ENCODE results near the gene FAP.
A peak's percentile ranks its signal among the peaks of the same experiment; 100 is the strongest.

The FAP gene

DNA sequence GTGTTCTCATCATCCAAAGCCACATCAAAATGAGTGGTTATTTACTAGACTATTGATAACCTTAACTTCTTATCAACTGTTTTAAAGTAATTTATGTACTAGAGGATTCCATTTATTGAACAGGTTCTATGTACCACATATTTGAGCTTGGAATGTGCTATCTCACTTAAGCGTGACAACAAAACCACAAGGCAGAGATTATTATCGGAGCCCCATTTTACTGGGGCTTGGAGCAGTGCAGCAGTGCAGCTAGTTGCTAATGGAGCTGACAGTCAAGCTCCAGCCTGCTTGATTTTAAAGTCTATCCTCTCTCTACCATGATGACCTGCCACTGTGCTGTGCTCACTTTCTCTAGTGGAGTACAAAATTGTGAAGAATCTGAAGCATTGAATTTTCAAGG, 115.8 kb downstream of the FAP start:
- no peaks in the 10 kb centered on the region for H3K36me3 ChIP-seq (ENCODE audit: control insufficient read depth, insufficient read depth, low read length)
- 100% methylated on average over 2 of the region's 2 CpGs for WGBS, 2 experiments (ENCODE audit: insufficient coverage in 2 of 2)
- H3K4me3 ChIP-seq (ENCODE audit: extremely low read depth, insufficient read depth, low read length, poor library complexity, severe bottlenecking), result no peak overlapping the region
- no peak overlapping the region for H3K27ac ChIP-seq (ENCODE audit: low read depth, low read length, severe bottlenecking)
- H3K9me3 ChIP-seq (ENCODE audit: control insufficient read depth, low read length), result no peaks in the 10 kb centered on the region
- peaks cover 7% of the 10 kb centered on the region for H3K4me1 ChIP-seq (ENCODE audit: control insufficient read depth, insufficient read depth, low read length, poor library complexity, severe bottlenecking)

- Histone ChIP-seq H3K4me1 (ENCODE audit: control insufficient read depth, insufficient read depth, low read length, poor library complexity, severe bottlenecking) (peaks cover 7% of the 10 kb centered on the region), H3K36me3 (ENCODE audit: control insufficient read depth, insufficient read depth, low read length) (no peaks in the 10 kb centered on the region), H3K9me3 (ENCODE audit: control insufficient read depth, low read length) (no peaks in the 10 kb centered on the region), H3K4me3 (ENCODE audit: extremely low read depth, insufficient read depth, low read length, poor library complexity, severe bottlenecking) (no peak overlapping the region), H3K27ac (ENCODE audit: low read depth, low read length, severe bottlenecking) (no peak overlapping the region)
- WGBS, 2 experiments (ENCODE audit: insufficient coverage in 2 of 2), result no CpG with 5 or more reads among the region's 2 CpGs
Measured at GRCh38 chr2:162126527-162126926, 116.7 kb downstream of the FAP start.

GRCh38 chr2:162126111-162126519, 117.1 kb downstream of the FAP start:
- no CpG with 5 or more reads among the region's 1 CpG for whole genome bisulfite sequencing, 2 experiments (ENCODE audit: insufficient coverage in 2 of 2)

DNA sequence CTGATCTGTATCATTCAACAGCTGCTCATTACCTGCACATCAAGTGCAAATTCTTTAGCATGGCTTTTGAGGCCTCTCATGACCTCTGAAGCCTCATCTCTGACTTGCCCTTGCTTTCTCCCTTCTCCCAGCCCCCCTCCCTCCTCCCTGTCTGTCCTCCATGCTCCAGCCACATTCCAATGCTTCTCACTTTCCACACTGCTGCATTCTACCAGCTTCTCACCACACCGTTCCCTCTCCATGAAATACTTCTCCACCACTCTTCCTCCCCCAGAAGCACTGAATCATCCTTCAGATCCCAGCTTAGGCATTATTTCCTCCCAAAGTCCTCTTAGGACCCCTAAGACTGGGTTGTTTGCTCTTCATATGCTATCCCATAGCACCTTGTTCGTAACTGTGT, 118.1 kb downstream of the FAP start:
- Histone ChIP-seq H3K9me3 (ENCODE audit: control insufficient read depth, low read length) (no peaks in the 10 kb centered on the region), H3K4me3 (ENCODE audit: extremely low read depth, insufficient read depth, low read length, poor library complexity, severe bottlenecking) (no peak overlapping the region), H3K36me3 (ENCODE audit: control insufficient read depth, insufficient read depth, low read length) (no peaks in the 10 kb centered on the region), H3K27ac (ENCODE audit: low read depth, low read length, severe bottlenecking) (no peak overlapping the region), H3K4me1 (ENCODE audit: control insufficient read depth, insufficient read depth, low read length, poor library complexity, severe bottlenecking) (peaks cover 7% of the 10 kb centered on the region)
- 50 to 67% methylated on average over 1 of the region's 2 CpGs for WGBS, 2 experiments (ENCODE audit: insufficient coverage in 2 of 2)

More at GRCh38 chr2:162126111-162126519, 117.1 kb downstream of the FAP start:
- Histone ChIP-seq H3K4me1 (ENCODE audit: control insufficient read depth, insufficient read depth, low read length, poor library complexity, severe bottlenecking) (peaks cover 7% of the 10 kb centered on the region), H3K9me3 (ENCODE audit: control insufficient read depth, low read length) (no peaks in the 10 kb centered on the region), H3K27ac (ENCODE audit: low read depth, low read length, severe bottlenecking) (no peak overlapping the region), H3K4me3 (ENCODE audit: extremely low read depth, insufficient read depth, low read length, poor library complexity, severe bottlenecking) (no peak overlapping the region), H3K36me3 (ENCODE audit: control insufficient read depth, insufficient read depth, low read length) (no peaks in the 10 kb centered on the region)

GRCh38 chr2:162123806-162124758, 119.2 kb downstream of the FAP start:
- Histone ChIP-seq H3K4me3 (ENCODE audit: extremely low read depth, insufficient read depth, low read length, poor library complexity, severe bottlenecking) (no peak overlapping the region), H3K27ac (ENCODE audit: low read depth, low read length, severe bottlenecking) (peak overlapping the region; percentile 32), H3K36me3 (ENCODE audit: control insufficient read depth, insufficient read depth, low read length) (no peaks in the 10 kb centered on the region), H3K9me3 (ENCODE audit: control insufficient read depth, low read length) (no peaks in the 10 kb centered on the region), H3K4me1 (ENCODE audit: control insufficient read depth, insufficient read depth, low read length, poor library complexity, severe bottlenecking) (peaks cover 7% of the 10 kb centered on the region)
- 70 to 89% methylated on average over 3 to 4 of the region's 9 CpGs for WGBS, 2 experiments (ENCODE audit: insufficient coverage in 2 of 2)

Data from mesodermal cell (in vitro differentiated cells).